Measurements from ENCODE around the gene HDDC3.

DNA sequence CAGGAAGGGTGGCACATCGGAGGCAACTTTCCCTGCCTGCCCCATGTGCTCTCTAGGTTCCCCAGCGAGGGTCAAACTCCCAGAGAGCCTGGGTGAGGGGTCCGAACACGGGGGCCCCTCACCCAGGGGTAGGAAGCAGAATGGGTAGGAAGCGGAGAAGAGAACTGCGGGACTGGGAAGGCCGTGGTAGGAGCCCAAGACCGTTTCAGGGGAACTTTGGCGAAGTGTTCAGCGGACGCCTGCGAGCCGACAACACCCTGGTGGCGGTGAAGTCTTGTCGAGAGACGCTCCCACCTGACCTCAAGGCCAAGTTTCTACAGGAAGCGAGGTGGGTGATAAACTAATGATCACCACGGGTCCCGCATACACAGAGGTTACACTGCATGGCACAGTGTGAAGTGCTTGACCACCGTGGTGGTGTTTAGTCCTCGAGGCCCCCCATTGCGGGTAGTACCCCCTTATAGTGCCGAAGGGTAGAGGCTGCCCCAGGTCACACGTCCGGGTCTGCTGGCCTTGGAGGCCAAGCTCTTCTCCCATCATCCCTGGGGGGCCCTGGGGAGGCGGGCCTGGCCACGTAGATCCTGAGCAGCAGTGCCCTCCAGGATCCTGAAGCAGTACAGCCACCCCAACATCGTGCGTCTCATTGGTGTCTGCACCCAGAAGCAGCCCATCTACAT, 39.7 kb downstream of the HDDC3 start:
- TF ChIP-seq, protein P1, sequence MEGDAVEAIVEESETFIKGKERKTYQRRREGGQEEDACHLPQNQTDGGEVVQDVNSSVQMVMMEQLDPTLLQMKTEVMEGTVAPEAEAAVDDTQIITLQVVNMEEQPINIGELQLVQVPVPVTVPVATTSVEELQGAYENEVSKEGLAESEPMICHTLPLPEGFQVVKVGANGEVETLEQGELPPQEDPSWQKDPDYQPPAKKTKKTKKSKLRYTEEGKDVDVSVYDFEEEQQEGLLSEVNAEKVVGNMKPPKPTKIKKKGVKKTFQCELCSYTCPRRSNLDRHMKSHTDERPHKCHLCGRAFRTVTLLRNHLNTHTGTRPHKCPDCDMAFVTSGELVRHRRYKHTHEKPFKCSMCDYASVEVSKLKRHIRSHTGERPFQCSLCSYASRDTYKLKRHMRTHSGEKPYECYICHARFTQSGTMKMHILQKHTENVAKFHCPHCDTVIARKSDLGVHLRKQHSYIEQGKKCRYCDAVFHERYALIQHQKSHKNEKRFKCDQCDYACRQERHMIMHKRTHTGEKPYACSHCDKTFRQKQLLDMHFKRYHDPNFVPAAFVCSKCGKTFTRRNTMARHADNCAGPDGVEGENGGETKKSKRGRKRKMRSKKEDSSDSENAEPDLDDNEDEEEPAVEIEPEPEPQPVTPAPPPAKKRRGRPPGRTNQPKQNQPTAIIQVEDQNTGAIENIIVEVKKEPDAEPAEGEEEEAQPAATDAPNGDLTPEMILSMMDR (optimal IDR thresholded peaks at IDR 0.05 in 1 of 3, IDR thresholded peaks at IDR 0.05 in 1 of 3, conservative IDR thresholded peaks at IDR 0.05 in 1 of 3; ENCODE audit: extremely low read depth in 1 of 3, insufficient read depth in 2 of 3, low read length in 3 of 3), result no peak
- no peak for TF ChIP-seq EZH2 (IDR thresholded peaks at IDR 0.05; ENCODE audit: low read length)
